Type B pancreatic cell (in vitro differentiated cells): ENCODE measurements around the gene FANCC. TPM values are rescaled to one million over a fixed set of nuclear protein-coding genes. Genes with fewer than 3 reads are reported as not detected.

Source experiments
- DNase-seq: peaks from one replicate; pipeline ENCODE4 v3.0.0; 2021; ENCODE audit warnings: mixed read lengths; ENCODE audit not compliant: unreplicated experiment; ENCODE audit errors: extremely low spot score
- H3K27ac Mint-ChIP-seq: 2 replicates; pipeline ENCODE4 v1.8.0; 2021; ENCODE audit warnings: mild to moderate bottlenecking, mixed read lengths
- H3K27me3 Mint-ChIP-seq: 2 replicates; pipeline ENCODE4 v1.8.0; 2021; ENCODE audit warnings: mixed read lengths
- H3K36me3 Mint-ChIP-seq: 2 replicates; pipeline ENCODE4 v1.8.0; 2021; ENCODE audit warnings: mixed read lengths
- H3K4me1 Mint-ChIP-seq: one replicate; pipeline ENCODE4 v1.8.0; 2021; ENCODE audit warnings: mixed read lengths; ENCODE audit not compliant: unreplicated experiment
- H3K4me3 Mint-ChIP-seq: 2 replicates; pipeline ENCODE4 v1.8.0; 2021; ENCODE audit warnings: mild to moderate bottlenecking, mixed read lengths
- H3K9me3 Mint-ChIP-seq: 2 replicates; pipeline ENCODE4 v1.8.0; 2021; ENCODE audit warnings: mixed read lengths
- CTCF ChIP-seq: fragments of 200-600 bp; sonication (generic); conservative IDR thresholded peaks from 2 replicates; pipeline ENCODE4 v1.5.0; 2021; ENCODE audit warnings: antibody characterized with exemption, mild to moderate bottlenecking
- total RNA-seq: library from RNA; stranded (reverse); gene quantifications from 2 replicates; pipeline ENCODE4 v1.2.1, GENCODE V29; 2021; ENCODE audit warnings: low replicate concordance

The FANCC gene
- total RNA-seq, 1 donor from 2014 or later, result 19.2 TPM

- Mint-ChIP-seq H3K36me3 (no peaks in the 10 kb centered on the region), H3K9me3 (no peaks in the 10 kb centered on the region), H3K27ac (no peak overlapping the region), H3K4me3 (no peak overlapping the region), H3K4me1 (peaks cover 22% of the 10 kb centered on the region), H3K27me3 (no peaks in the 10 kb centered on the region)
- no peak for TF ChIP-seq CTCF
- no peak for DNase-seq
Observed at GRCh38 chr9:95306819-95307218, 10.7 kb downstream of the FANCC start.

- H3K9me3 Mint-ChIP-seq, result no peaks in the 10 kb centered on the region
- H3K4me3 Mint-ChIP-seq, result no peak overlapping the region
- TF ChIP-seq CTCF, result no peak
- peaks cover 22% of the 10 kb centered on the region for H3K4me1 Mint-ChIP-seq
- no peak for DNase-seq
- no peaks in the 10 kb centered on the region for H3K36me3 Mint-ChIP-seq
- H3K27ac Mint-ChIP-seq, result no peak overlapping the region
- no peaks in the 10 kb centered on the region for H3K27me3 Mint-ChIP-seq
Observed at GRCh38 chr9:95305770-95306492, 11.6 kb downstream of the FANCC start.

GRCh38 chr9:95302479-95302878 lies 15.0 kb downstream of the FANCC start:
- H3K4me3 Mint-ChIP-seq, result no peak overlapping the region
- no peak for DNase-seq
- H3K4me1 Mint-ChIP-seq, result peaks cover 23% of the 10 kb centered on the region
- TF ChIP-seq CTCF, result no peak
- no peaks in the 10 kb centered on the region for H3K36me3 Mint-ChIP-seq
- no peaks in the 10 kb centered on the region for H3K27me3 Mint-ChIP-seq
- H3K9me3 Mint-ChIP-seq, result no peaks in the 10 kb centered on the region
- H3K27ac Mint-ChIP-seq, result no peak overlapping the region

- TF ChIP-seq CTCF, result no peak
- DNase-seq, result no peak
- Mint-ChIP-seq H3K4me1 (peaks cover 8% of the 10 kb centered on the region), H3K36me3 (peaks cover 2% of the 10 kb centered on the region), H3K4me3 (no peak overlapping the region), H3K27ac (no peak overlapping the region), H3K27me3 (no peaks in the 10 kb centered on the region), H3K9me3 (no peaks in the 10 kb centered on the region)
Observed at GRCh38 chr9:95297760-95298159, 19.7 kb downstream of the FANCC start.

- DNase-seq, result no peak
- H3K4me1 Mint-ChIP-seq, result peaks cover 8% of the 10 kb centered on the region
- H3K36me3 Mint-ChIP-seq, result peaks cover 3% of the 10 kb centered on the region
- no peaks in the 10 kb centered on the region for H3K27me3 Mint-ChIP-seq
- TF ChIP-seq CTCF, result no peak
- H3K9me3 Mint-ChIP-seq, result no peaks in the 10 kb centered on the region
- H3K27ac Mint-ChIP-seq, result no peak overlapping the region
- no peak overlapping the region for H3K4me3 Mint-ChIP-seq
Observed at GRCh38 chr9:95297316-95297715, 20.2 kb downstream of the FANCC start.
